LNCAP (cell line): ENCODE results near the gene NPR1.

ENCODE experiments used
- CTCF ChIP-seq: fragments of 450-650 bp; IDR thresholded peaks from 2 replicates; pipeline ENCODE4 v1.5.1; 2017; ENCODE audit warnings: mild to moderate bottlenecking

NPR1 gene

GRCh38 chr1:153673511-153673910, 5.0 kb upstream of the NPR1 start:
- TF ChIP-seq CTCF = no peak

GRCh38 chr1:153677718-153678518, 570 bp upstream of the NPR1 start:
- peak; percentile 99 for TF ChIP-seq CTCF

- no peak for TF ChIP-seq CTCF
Observed at GRCh38 chr1:153679337-153680119, 1.0 kb downstream of the NPR1 start.

GRCh38 chr1:153680120-153680403, 1.6 kb downstream of the NPR1 start:
- TF ChIP-seq CTCF = no peak

- no peak for TF ChIP-seq CTCF
Observed at GRCh38 chr1:153682730-153683129, 4.2 kb downstream of the NPR1 start.

GRCh38 chr1:153683854-153684253, 5.4 kb downstream of the NPR1 start:
- TF ChIP-seq CTCF = no peak

- TF ChIP-seq CTCF = no peak
Observed at GRCh38 chr1:153684892-153685291, 6.4 kb downstream of the NPR1 start.
